22Rv1 (cell line): Measurements from ENCODE around the gene SERPINE3.

Source experiments
- CTCF ChIP-seq: fragments of 450-650 bp; IDR thresholded peaks from 2 replicates; pipeline ENCODE4 v1.5.1; 2017; ENCODE audit warnings: mild to moderate bottlenecking
- ZFX ChIP-seq: fragments of 450-650 bp; IDR thresholded peaks from 2 replicates; pipeline ENCODE4 v1.6.1; 2017; ENCODE audit warnings: antibody characterized with exemption, borderline replicate concordance

GRCh38 chr13:51349016-51349415, 9.5 kb downstream of the SERPINE3 start:
- TF ChIP-seq CTCF (no peak), ZFX (no peak)
